Transverse colon (tissue), 4 donors: ENCODE results near the gene SP7.

Experiments
- EP300 ChIP-seq: sonication (generic); formaldehyde crosslinking; IDR thresholded peaks from one replicate; pipeline ENCODE4 v1.6.1; 2017; ENCODE audit warnings: antibody characterized with exemption, low read depth
- POLR2A ChIP-seq: fragments of 450-650 bp; IDR thresholded peaks from one replicate; pipeline ENCODE4 v1.6.1; 2016; ENCODE audit warnings: antibody characterized with exemption, mild to moderate bottlenecking, moderate library complexity
- POLR2AphosphoS5 ChIP-seq, 3 donors: sonication (generic); formaldehyde crosslinking; IDR thresholded peaks; one replicate each; pipeline ENCODE4 v1.6.1; 2016; ENCODE audit warnings: antibody characterized with exemption in 3 of 3
- TF ChIP-seq, protein P1 (sequence below), 5 experiments: fragments of 200-600 bp in 3 of 5; fragments of 450-650 bp in 2 of 5; sonication (generic) in 3 of 5; IDR thresholded peaks; 1 replicate in 2 of 5; 2 replicates in 3 of 5; pipeline ENCODE4 v1.5.1; 2016 to 2017; ENCODE audit warnings: antibody characterized with exemption in 5 of 5, inconsistent platforms in 3 of 5, mild to moderate bottlenecking in 2 of 5, moderate library complexity in 1 of 5

DNA sequence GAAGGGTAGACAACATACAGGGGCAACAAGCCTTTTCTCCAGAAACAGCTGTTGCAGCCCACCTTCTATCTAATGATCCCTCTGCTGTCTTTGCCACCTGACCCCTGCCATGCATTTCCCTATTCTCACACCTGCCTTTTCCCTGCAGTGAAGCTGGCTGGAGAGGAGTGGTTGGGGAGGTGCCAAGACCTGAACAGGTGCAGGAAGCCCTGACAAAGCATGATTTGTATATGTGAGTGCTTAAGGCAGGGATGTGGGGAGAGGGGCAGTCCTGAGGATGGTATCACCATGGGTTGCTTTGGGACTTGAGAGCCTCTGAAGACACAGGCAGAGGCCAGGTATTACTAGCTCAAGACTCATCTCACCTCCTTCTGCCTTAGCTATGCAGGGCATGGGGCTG, 43.7 kb downstream of the SP7 start:
- TF ChIP-seq, protein P1, sequence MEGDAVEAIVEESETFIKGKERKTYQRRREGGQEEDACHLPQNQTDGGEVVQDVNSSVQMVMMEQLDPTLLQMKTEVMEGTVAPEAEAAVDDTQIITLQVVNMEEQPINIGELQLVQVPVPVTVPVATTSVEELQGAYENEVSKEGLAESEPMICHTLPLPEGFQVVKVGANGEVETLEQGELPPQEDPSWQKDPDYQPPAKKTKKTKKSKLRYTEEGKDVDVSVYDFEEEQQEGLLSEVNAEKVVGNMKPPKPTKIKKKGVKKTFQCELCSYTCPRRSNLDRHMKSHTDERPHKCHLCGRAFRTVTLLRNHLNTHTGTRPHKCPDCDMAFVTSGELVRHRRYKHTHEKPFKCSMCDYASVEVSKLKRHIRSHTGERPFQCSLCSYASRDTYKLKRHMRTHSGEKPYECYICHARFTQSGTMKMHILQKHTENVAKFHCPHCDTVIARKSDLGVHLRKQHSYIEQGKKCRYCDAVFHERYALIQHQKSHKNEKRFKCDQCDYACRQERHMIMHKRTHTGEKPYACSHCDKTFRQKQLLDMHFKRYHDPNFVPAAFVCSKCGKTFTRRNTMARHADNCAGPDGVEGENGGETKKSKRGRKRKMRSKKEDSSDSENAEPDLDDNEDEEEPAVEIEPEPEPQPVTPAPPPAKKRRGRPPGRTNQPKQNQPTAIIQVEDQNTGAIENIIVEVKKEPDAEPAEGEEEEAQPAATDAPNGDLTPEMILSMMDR (IDR thresholded peaks at IDR 0.05): no peak
- no peak for TF ChIP-seq POLR2AphosphoS5 (IDR thresholded peaks at IDR 0.05)
- no peak for TF ChIP-seq POLR2A
- no peak for TF ChIP-seq EP300
